ENCODE measurements around the gene PARD3. TPM values are rescaled to one million over a fixed set of nuclear protein-coding genes. Genes with fewer than 3 reads are reported as not detected.
"Not testable (repeated sequence)": the region's sequence is repeated elsewhere in the genome, so short reads cannot be mapped to it uniquely, and the experiment has no call there.

PARD3 gene
- total RNA-seq, 2 donors from 2014 or later: 59.6 to 74.6 TPM

GRCh38 chr10:34756584-34756983 lies 58.5 kb downstream of the PARD3 start:
- H3K4me3 Mint-ChIP-seq: no peak overlapping the region
- H3K9ac ChIP-seq (ENCODE audit: extremely low read depth, low read length, poor library complexity, severe bottlenecking): no peak overlapping the region
- H3K9me3 ChIP-seq (ENCODE audit: control insufficient read depth, low read length): no peaks in the 10 kb centered on the region
- H3K27me3 Mint-ChIP-seq (ENCODE audit: insufficient read depth): no peaks in the 10 kb centered on the region
- no peak for TF ChIP-seq CTCF (conservative IDR thresholded peaks at IDR 0.05)
- no peaks in the 10 kb centered on the region for H3K27me3 ChIP-seq (ENCODE audit: control insufficient read depth, insufficient read depth, low read length, poor library complexity, severe bottlenecking)
- peak overlapping the region; percentile 77 for H3K27ac Mint-ChIP-seq
- no peaks in the 10 kb centered on the region for H3K36me3 ChIP-seq (ENCODE audit: control insufficient read depth, insufficient read depth, low read length)
- H3K4me3 ChIP-seq (ENCODE audit: low read length): no peak overlapping the region
- H3K27ac ChIP-seq (ENCODE audit: low read depth, low read length): no peak overlapping the region
- no peaks in the 10 kb centered on the region for H3K9me3 Mint-ChIP-seq
- H3K4me1 Mint-ChIP-seq: peaks cover 28% of the 10 kb centered on the region
- no peak for DNase-seq
- WGBS, 2 experiments (ENCODE audit: insufficient coverage in 1 of 2, insufficient read length in 1 of 2): 94% methylated on average over 3 of the region's 3 CpGs; no CpG with 5 or more reads in 1 of the 2 experiments
- H3K36me3 Mint-ChIP-seq (ENCODE audit: low read depth): no peaks in the 10 kb centered on the region
- peaks cover 3% of the 10 kb centered on the region for H3K4me1 ChIP-seq (ENCODE audit: control insufficient read depth, insufficient read depth, low read length)

GRCh38 chr10:34753014-34753757 lies 61.9 kb downstream of the PARD3 start:
- Histone ChIP-seq H3K4me1 (ENCODE audit: control insufficient read depth, insufficient read depth, low read length) (no peaks in the 10 kb centered on the region), H3K9ac (ENCODE audit: extremely low read depth, low read length, poor library complexity, severe bottlenecking) (no peak overlapping the region), H3K27me3 (ENCODE audit: control insufficient read depth, insufficient read depth, low read length, poor library complexity, severe bottlenecking) (no peaks in the 10 kb centered on the region), H3K9me3 (ENCODE audit: control insufficient read depth, low read length) (no peaks in the 10 kb centered on the region), H3K4me3 (ENCODE audit: low read length) (no peak overlapping the region), H3K36me3 (ENCODE audit: control insufficient read depth, insufficient read depth, low read length) (no peaks in the 10 kb centered on the region), H3K27ac (ENCODE audit: low read depth, low read length) (no peak overlapping the region)
- Mint-ChIP-seq H3K27ac (peak overlapping the region; percentile 69), H3K4me1 (peaks cover 29% of the 10 kb centered on the region), H3K36me3 (ENCODE audit: low read depth) (peaks cover 1% of the 10 kb centered on the region), H3K9me3 (no peaks in the 10 kb centered on the region), H3K27me3 (ENCODE audit: insufficient read depth) (no peaks in the 10 kb centered on the region), H3K4me3 (no peak overlapping the region)
- DNase-seq: peak; percentile 67
- 42 to 70% methylated on average over 3 to 5 of the region's 5 CpGs for WGBS, 2 experiments (ENCODE audit: insufficient coverage in 1 of 2, insufficient read length in 1 of 2)
- no peak for TF ChIP-seq CTCF (conservative IDR thresholded peaks at IDR 0.05)

- no peak overlapping the region for H3K9ac ChIP-seq (ENCODE audit: extremely low read depth, low read length, poor library complexity, severe bottlenecking)
- H3K4me3 Mint-ChIP-seq: no peak overlapping the region
- H3K27ac ChIP-seq (ENCODE audit: low read depth, low read length): no peak overlapping the region
- TF ChIP-seq CTCF (conservative IDR thresholded peaks at IDR 0.05): no peak
- no peaks in the 10 kb centered on the region for H3K9me3 Mint-ChIP-seq
- DNase-seq: no peak
- no peaks in the 10 kb centered on the region for H3K27me3 Mint-ChIP-seq (ENCODE audit: insufficient read depth)
- peaks cover 30% of the 10 kb centered on the region for H3K4me1 Mint-ChIP-seq
- 48 to 50% methylated on average over 2 of the region's 2 CpGs for WGBS, 2 experiments (ENCODE audit: insufficient coverage in 1 of 2, insufficient read length in 1 of 2)
- H3K27ac Mint-ChIP-seq: no peak overlapping the region
- no peaks in the 10 kb centered on the region for H3K9me3 ChIP-seq (ENCODE audit: control insufficient read depth, low read length)
- no peak overlapping the region for H3K4me3 ChIP-seq (ENCODE audit: low read length)
- no peaks in the 10 kb centered on the region for H3K4me1 ChIP-seq (ENCODE audit: control insufficient read depth, insufficient read depth, low read length)
- H3K36me3 Mint-ChIP-seq (ENCODE audit: low read depth): peaks cover 1% of the 10 kb centered on the region
- H3K27me3 ChIP-seq (ENCODE audit: control insufficient read depth, insufficient read depth, low read length, poor library complexity, severe bottlenecking): no peaks in the 10 kb centered on the region
- no peaks in the 10 kb centered on the region for H3K36me3 ChIP-seq (ENCODE audit: control insufficient read depth, insufficient read depth, low read length)
Measured at GRCh38 chr10:34751272-34751671, 63.8 kb downstream of the PARD3 start.

GRCh38 chr10:34750795-34751194 lies 64.3 kb downstream of the PARD3 start:
- not testable (repeated sequence) for H3K27ac ChIP-seq (ENCODE audit: low read depth, low read length); H3K9ac ChIP-seq (ENCODE audit: extremely low read depth, low read length, poor library complexity, severe bottlenecking); H3K36me3 Mint-ChIP-seq (ENCODE audit: low read depth); H3K4me3 Mint-ChIP-seq; H3K27ac Mint-ChIP-seq; H3K9me3 ChIP-seq (ENCODE audit: control insufficient read depth, low read length); H3K36me3 ChIP-seq (ENCODE audit: control insufficient read depth, insufficient read depth, low read length); DNase-seq; H3K4me1 ChIP-seq (ENCODE audit: control insufficient read depth, insufficient read depth, low read length); H3K27me3 Mint-ChIP-seq (ENCODE audit: insufficient read depth); H3K9me3 Mint-ChIP-seq; H3K4me3 ChIP-seq (ENCODE audit: low read length); H3K27me3 ChIP-seq (ENCODE audit: control insufficient read depth, insufficient read depth, low read length, poor library complexity, severe bottlenecking)
- 89 to 92% methylated on average over 2 to 3 of the region's 7 CpGs for WGBS, 2 experiments (ENCODE audit: insufficient coverage in 1 of 2, insufficient read length in 1 of 2)
- peaks cover 30% of the 10 kb centered on the region for H3K4me1 Mint-ChIP-seq

Data from endodermal cell (in vitro differentiated cells).